SU-DHL-6 (cell line): Measurements from ENCODE around the gene CGN.

Source experiments
- CTCF ChIP-seq: fragments of 200-600 bp; sonication (generic); IDR thresholded peaks from one replicate; pipeline ENCODE4 v1.5.1; 2017; ENCODE audit warnings: antibody characterized with exemption, mild to moderate bottlenecking, low read length, moderate library complexity; ENCODE audit not compliant: insufficient read depth, poor library complexity, severe bottlenecking
- EZH2phosphoT487 ChIP-seq: fragments of 200-600 bp; sonication (generic), shearing (Covaris generic); conservative IDR thresholded peaks from 2 replicates; pipeline ENCODE4 v1.6.1; 2018; ENCODE audit warnings: mild to moderate bottlenecking, antibody characterized with exemption, low read length, moderate library complexity, mixed read lengths

GRCh38 chr1:151534662-151535278 lies 23.6 kb downstream of the CGN start:
- TF ChIP-seq CTCF (peak; percentile 90), EZH2phosphoT487 (no peak)
